Progenitor cell of endocrine pancreas (in vitro differentiated cells): ENCODE data around the gene PRPF40B. TPM values are rescaled to one million over a fixed set of nuclear protein-coding genes. Genes with fewer than 3 reads are reported as not detected.
A peak's percentile ranks its signal among the peaks of the same experiment; 100 is the strongest.

Experiments
- DNase-seq: peaks from one replicate; pipeline ENCODE4 v3.0.0; 2021; ENCODE audit warnings: low spot score; ENCODE audit not compliant: unreplicated experiment
- H3K27ac Mint-ChIP-seq: 2 replicates; pipeline ENCODE4 v1.8.0; 2021; ENCODE audit warnings: mild to moderate bottlenecking, moderate library complexity, mixed read lengths
- H3K27me3 Mint-ChIP-seq: 2 replicates; pipeline ENCODE4 v1.8.0; 2021; ENCODE audit warnings: mixed read lengths
- H3K36me3 Mint-ChIP-seq: 2 replicates; pipeline ENCODE4 v1.8.0; 2022; ENCODE audit warnings: mixed read lengths; ENCODE audit not compliant: insufficient read depth
- H3K4me1 Mint-ChIP-seq: 2 replicates; pipeline ENCODE4 v1.8.0; 2021; ENCODE audit warnings: low read depth, mixed read lengths
- H3K4me3 Mint-ChIP-seq: 2 replicates; pipeline ENCODE4 v1.8.0; 2021; ENCODE audit warnings: low read depth, mild to moderate bottlenecking, moderate library complexity, mixed read lengths
- H3K9me3 Mint-ChIP-seq: 2 replicates; pipeline ENCODE4 v1.8.0; 2021; ENCODE audit warnings: low read depth, mixed read lengths
- total RNA-seq: library from RNA; stranded (reverse); gene quantifications from 2 replicates; pipeline ENCODE4 v1.2.1, GENCODE V29; 2021
- TF ChIP-seq, protein P1 (sequence below): fragments of 200-600 bp; sonication (generic); IDR thresholded peaks from one replicate; pipeline ENCODE4 v1.5.0; 2021; ENCODE audit warnings: antibody characterized with exemption, mild to moderate bottlenecking; ENCODE audit not compliant: unreplicated experiment

The PRPF40B gene
- total RNA-seq, 1 donor from 2014 or later = 63.4 TPM

DNA sequence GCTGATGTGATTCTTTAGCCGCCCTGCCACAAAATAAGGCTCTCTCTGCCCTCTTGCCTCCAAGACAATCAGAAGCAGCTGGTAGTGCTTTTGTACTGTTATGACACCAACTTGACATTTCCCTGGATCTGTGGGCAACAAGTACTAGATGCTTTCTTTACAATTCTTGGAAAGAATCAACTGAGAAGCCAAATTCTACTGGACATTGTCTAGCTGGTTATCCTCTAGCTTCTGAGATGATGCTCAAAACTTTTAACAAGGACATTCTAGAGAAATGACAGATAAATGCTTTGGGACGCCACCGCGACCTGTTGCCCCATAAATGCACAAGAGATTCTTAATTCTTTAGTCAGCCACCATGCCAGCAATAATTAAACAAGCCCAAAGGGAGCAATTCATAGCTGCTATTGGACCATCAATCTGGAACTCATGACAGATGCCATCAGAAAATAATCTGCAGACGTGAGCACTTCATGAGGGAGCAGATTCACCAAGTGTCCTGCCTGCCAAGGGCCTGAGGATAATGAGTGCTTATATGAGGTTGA lies 61.0 kb downstream of the PRPF40B start:
- Mint-ChIP-seq H3K36me3 (no peaks in the 10 kb centered on the region), H3K27me3 (no peaks in the 10 kb centered on the region), H3K27ac (no peak overlapping the region), H3K9me3 (no peaks in the 10 kb centered on the region), H3K4me3 (no peak overlapping the region), H3K4me1 (peaks cover 2% of the 10 kb centered on the region)
- TF ChIP-seq, protein P1, sequence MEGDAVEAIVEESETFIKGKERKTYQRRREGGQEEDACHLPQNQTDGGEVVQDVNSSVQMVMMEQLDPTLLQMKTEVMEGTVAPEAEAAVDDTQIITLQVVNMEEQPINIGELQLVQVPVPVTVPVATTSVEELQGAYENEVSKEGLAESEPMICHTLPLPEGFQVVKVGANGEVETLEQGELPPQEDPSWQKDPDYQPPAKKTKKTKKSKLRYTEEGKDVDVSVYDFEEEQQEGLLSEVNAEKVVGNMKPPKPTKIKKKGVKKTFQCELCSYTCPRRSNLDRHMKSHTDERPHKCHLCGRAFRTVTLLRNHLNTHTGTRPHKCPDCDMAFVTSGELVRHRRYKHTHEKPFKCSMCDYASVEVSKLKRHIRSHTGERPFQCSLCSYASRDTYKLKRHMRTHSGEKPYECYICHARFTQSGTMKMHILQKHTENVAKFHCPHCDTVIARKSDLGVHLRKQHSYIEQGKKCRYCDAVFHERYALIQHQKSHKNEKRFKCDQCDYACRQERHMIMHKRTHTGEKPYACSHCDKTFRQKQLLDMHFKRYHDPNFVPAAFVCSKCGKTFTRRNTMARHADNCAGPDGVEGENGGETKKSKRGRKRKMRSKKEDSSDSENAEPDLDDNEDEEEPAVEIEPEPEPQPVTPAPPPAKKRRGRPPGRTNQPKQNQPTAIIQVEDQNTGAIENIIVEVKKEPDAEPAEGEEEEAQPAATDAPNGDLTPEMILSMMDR = no peak
- DNase-seq = no peak

- no peak overlapping the region for H3K27ac Mint-ChIP-seq
- DNase-seq = no peak
- TF ChIP-seq, protein P1 = peak; percentile 15
- peaks cover 5% of the 10 kb centered on the region for H3K4me1 Mint-ChIP-seq
- no peaks in the 10 kb centered on the region for H3K27me3 Mint-ChIP-seq
- no peaks in the 10 kb centered on the region for H3K9me3 Mint-ChIP-seq
- no peaks in the 10 kb centered on the region for H3K36me3 Mint-ChIP-seq
- H3K4me3 Mint-ChIP-seq = no peak overlapping the region
Observed at GRCh38 chr12:49687941-49688340, 64.6 kb downstream of the PRPF40B start.

DNA sequence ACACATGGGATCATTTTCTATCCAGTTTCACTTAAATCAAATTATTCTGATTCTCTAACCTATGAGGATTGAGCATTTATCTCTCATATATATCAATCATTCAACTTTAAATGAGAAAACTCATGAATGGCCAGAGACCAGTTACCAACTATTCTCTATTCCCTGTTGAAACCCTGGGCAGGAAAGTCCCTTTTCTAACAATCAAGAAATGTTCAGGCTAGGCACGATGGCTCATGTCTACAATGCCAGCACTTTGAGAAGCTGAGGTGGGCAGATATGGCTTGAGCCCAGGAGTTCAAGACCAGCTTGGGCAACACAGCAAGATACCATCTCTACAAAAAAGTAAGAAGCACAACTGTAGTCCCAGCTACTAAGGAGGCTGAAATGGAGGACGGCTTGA lies 65.9 kb downstream of the PRPF40B start:
- Mint-ChIP-seq H3K27me3 (no peaks in the 10 kb centered on the region), H3K27ac (no peak overlapping the region), H3K4me3 (no peak overlapping the region), H3K36me3 (no peaks in the 10 kb centered on the region), H3K4me1 (peaks cover 5% of the 10 kb centered on the region), H3K9me3 (no peaks in the 10 kb centered on the region)
- DNase-seq = no peak
- TF ChIP-seq, protein P1 = no peak

GRCh38 chr12:49689785-49690184 lies 66.4 kb downstream of the PRPF40B start:
- no peak for DNase-seq
- TF ChIP-seq, protein P1 = no peak
- no peak overlapping the region for H3K27ac Mint-ChIP-seq
- no peak overlapping the region for H3K4me3 Mint-ChIP-seq
- no peaks in the 10 kb centered on the region for H3K36me3 Mint-ChIP-seq
- peaks cover 5% of the 10 kb centered on the region for H3K4me1 Mint-ChIP-seq
- H3K9me3 Mint-ChIP-seq = no peaks in the 10 kb centered on the region
- no peaks in the 10 kb centered on the region for H3K27me3 Mint-ChIP-seq

- Mint-ChIP-seq H3K4me3 (no peak overlapping the region), H3K36me3 (no peaks in the 10 kb centered on the region), H3K9me3 (no peaks in the 10 kb centered on the region), H3K27ac (no peak overlapping the region), H3K27me3 (no peaks in the 10 kb centered on the region), H3K4me1 (peaks cover 5% of the 10 kb centered on the region)
- TF ChIP-seq, protein P1 = no peak
- no peak for DNase-seq
Observed at GRCh38 chr12:49692851-49693250, 69.5 kb downstream of the PRPF40B start.
